H1 (cell line): ENCODE measurements around the gene RAD18.

Experiments
- CTCF ChIP-seq, 3 experiments: IDR thresholded peaks; 1 replicate in 2 of 3; 2 replicates in 1 of 3; pipeline versions ENCODE4 v1.5.1 to v1.6.1; 2011; ENCODE audit warnings: low read length in 3 of 3, mild to moderate bottlenecking in 3 of 3, inconsistent platforms in 2 of 3, low read depth in 1 of 3, moderate library complexity in 1 of 3; ENCODE audit not compliant: insufficient read depth in 1 of 3; ENCODE audit errors: control extremely low read depth in 1 of 3
- POLR2AphosphoS5 ChIP-seq: IDR thresholded peaks from 2 replicates; pipeline ENCODE4 v1.6.1; 2011; ENCODE audit warnings: low read depth, low read length
- RXRA ChIP-seq: IDR thresholded peaks from 2 replicates; pipeline ENCODE4 v1.6.1; 2011; ENCODE audit warnings: low read depth, mild to moderate bottlenecking, low read length, moderate library complexity; ENCODE audit not compliant: insufficient read depth
- TF ChIP-seq, protein P1 (sequence below): fragments of 300-600 bp; sonication (generic); IDR thresholded peaks from 2 replicates; pipeline ENCODE4 v1.7.1; 2012; ENCODE audit warnings: low read length, moderate library complexity, mild to moderate bottlenecking, inconsistent platforms; ENCODE audit not compliant: insufficient replicate concordance
- TF ChIP-seq, protein P2 (sequence below): IDR thresholded peaks from 2 replicates; pipeline ENCODE4 v1.6.1; 2012; ENCODE audit warnings: inconsistent platforms

GRCh38 chr3:8865697-8866096 lies 97.6 kb downstream of the RAD18 start:
- TF ChIP-seq CTCF (IDR thresholded peaks at IDR 0.05; ENCODE audit: control extremely low read depth in 1 of 3, insufficient read depth in 1 of 3, low read depth in 1 of 3, low read length in 3 of 3) (no peak), RXRA (no peak), POLR2AphosphoS5 (no peak)
- TF ChIP-seq, protein P1, sequence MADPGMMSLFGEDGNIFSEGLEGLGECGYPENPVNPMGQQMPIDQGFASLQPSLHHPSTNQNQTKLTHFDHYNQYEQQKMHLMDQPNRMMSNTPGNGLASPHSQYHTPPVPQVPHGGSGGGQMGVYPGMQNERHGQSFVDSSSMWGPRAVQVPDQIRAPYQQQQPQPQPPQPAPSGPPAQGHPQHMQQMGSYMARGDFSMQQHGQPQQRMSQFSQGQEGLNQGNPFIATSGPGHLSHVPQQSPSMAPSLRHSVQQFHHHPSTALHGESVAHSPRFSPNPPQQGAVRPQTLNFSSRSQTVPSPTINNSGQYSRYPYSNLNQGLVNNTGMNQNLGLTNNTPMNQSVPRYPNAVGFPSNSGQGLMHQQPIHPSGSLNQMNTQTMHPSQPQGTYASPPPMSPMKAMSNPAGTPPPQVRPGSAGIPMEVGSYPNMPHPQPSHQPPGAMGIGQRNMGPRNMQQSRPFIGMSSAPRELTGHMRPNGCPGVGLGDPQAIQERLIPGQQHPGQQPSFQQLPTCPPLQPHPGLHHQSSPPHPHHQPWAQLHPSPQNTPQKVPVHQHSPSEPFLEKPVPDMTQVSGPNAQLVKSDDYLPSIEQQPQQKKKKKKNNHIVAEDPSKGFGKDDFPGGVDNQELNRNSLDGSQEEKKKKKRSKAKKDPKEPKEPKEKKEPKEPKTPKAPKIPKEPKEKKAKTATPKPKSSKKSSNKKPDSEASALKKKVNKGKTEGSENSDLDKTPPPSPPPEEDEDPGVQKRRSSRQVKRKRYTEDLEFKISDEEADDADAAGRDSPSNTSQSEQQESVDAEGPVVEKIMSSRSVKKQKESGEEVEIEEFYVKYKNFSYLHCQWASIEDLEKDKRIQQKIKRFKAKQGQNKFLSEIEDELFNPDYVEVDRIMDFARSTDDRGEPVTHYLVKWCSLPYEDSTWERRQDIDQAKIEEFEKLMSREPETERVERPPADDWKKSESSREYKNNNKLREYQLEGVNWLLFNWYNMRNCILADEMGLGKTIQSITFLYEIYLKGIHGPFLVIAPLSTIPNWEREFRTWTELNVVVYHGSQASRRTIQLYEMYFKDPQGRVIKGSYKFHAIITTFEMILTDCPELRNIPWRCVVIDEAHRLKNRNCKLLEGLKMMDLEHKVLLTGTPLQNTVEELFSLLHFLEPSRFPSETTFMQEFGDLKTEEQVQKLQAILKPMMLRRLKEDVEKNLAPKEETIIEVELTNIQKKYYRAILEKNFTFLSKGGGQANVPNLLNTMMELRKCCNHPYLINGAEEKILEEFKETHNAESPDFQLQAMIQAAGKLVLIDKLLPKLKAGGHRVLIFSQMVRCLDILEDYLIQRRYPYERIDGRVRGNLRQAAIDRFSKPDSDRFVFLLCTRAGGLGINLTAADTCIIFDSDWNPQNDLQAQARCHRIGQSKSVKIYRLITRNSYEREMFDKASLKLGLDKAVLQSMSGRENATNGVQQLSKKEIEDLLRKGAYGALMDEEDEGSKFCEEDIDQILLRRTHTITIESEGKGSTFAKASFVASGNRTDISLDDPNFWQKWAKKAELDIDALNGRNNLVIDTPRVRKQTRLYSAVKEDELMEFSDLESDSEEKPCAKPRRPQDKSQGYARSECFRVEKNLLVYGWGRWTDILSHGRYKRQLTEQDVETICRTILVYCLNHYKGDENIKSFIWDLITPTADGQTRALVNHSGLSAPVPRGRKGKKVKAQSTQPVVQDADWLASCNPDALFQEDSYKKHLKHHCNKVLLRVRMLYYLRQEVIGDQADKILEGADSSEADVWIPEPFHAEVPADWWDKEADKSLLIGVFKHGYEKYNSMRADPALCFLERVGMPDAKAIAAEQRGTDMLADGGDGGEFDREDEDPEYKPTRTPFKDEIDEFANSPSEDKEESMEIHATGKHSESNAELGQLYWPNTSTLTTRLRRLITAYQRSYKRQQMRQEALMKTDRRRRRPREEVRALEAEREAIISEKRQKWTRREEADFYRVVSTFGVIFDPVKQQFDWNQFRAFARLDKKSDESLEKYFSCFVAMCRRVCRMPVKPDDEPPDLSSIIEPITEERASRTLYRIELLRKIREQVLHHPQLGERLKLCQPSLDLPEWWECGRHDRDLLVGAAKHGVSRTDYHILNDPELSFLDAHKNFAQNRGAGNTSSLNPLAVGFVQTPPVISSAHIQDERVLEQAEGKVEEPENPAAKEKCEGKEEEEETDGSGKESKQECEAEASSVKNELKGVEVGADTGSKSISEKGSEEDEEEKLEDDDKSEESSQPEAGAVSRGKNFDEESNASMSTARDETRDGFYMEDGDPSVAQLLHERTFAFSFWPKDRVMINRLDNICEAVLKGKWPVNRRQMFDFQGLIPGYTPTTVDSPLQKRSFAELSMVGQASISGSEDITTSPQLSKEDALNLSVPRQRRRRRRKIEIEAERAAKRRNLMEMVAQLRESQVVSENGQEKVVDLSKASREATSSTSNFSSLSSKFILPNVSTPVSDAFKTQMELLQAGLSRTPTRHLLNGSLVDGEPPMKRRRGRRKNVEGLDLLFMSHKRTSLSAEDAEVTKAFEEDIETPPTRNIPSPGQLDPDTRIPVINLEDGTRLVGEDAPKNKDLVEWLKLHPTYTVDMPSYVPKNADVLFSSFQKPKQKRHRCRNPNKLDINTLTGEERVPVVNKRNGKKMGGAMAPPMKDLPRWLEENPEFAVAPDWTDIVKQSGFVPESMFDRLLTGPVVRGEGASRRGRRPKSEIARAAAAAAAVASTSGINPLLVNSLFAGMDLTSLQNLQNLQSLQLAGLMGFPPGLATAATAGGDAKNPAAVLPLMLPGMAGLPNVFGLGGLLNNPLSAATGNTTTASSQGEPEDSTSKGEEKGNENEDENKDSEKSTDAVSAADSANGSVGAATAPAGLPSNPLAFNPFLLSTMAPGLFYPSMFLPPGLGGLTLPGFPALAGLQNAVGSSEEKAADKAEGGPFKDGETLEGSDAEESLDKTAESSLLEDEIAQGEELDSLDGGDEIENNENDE = no peak
- TF ChIP-seq, protein P2, sequence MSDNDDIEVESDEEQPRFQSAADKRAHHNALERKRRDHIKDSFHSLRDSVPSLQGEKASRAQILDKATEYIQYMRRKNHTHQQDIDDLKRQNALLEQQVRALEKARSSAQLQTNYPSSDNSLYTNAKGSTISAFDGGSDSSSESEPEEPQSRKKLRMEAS = no peak
